Testis (tissue), 2 donors: ENCODE data around the gene NCBP3.

ENCODE experiments used
- POLR2A ChIP-seq: fragments of 450-650 bp; IDR thresholded peaks from one replicate; pipeline ENCODE4 v1.6.1; 2017; ENCODE audit warnings: antibody characterized with exemption, mild to moderate bottlenecking, moderate library complexity
- TF ChIP-seq, protein P1 (sequence below), 3 experiments: fragments of 450-650 bp in 2 of 3; fragments of 200-600 bp in 1 of 3; sonication (generic) in 1 of 3; IDR thresholded peaks; one replicate each; pipeline ENCODE4 v1.5.1; 2016 to 2019; ENCODE audit warnings: antibody characterized with exemption in 3 of 3, mild to moderate bottlenecking in 2 of 3, moderate library complexity in 1 of 3

DNA sequence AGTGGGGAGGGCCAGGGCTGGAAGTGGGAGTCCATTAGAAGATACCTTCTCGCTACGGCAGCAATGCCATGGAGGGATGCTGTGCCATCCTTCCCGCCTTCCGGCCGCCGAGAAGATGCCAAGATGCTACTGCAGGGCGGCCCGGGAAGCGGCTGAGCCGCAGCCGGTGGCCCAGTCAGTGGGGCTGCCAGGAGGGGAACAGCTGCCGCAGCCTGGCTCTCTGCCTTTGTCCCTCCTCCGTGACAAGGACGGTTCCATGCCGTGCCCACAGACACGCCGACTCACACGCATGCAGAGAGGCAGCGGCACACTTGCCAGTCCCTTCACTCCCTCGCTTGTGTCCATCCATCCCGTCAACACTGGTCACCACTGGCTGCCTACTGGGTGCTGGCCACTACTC lies 20.2 kb upstream of the NCBP3 start:
- TF ChIP-seq POLR2A: no peak
- TF ChIP-seq, protein P1, sequence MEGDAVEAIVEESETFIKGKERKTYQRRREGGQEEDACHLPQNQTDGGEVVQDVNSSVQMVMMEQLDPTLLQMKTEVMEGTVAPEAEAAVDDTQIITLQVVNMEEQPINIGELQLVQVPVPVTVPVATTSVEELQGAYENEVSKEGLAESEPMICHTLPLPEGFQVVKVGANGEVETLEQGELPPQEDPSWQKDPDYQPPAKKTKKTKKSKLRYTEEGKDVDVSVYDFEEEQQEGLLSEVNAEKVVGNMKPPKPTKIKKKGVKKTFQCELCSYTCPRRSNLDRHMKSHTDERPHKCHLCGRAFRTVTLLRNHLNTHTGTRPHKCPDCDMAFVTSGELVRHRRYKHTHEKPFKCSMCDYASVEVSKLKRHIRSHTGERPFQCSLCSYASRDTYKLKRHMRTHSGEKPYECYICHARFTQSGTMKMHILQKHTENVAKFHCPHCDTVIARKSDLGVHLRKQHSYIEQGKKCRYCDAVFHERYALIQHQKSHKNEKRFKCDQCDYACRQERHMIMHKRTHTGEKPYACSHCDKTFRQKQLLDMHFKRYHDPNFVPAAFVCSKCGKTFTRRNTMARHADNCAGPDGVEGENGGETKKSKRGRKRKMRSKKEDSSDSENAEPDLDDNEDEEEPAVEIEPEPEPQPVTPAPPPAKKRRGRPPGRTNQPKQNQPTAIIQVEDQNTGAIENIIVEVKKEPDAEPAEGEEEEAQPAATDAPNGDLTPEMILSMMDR (IDR thresholded peaks at IDR 0.05): no peak
